Effector CD4-positive, alpha-beta T cell (primary cell): Measurements from ENCODE around the gene PIGH.
A peak's percentile ranks its signal among the peaks of the same experiment; 100 is the strongest.

Experiments
- DNase-seq: peaks from one replicate; pipeline ENCODE4 v3.0.0-alpha.2; 2020

Gene PIGH

GRCh38 chr14:67574156-67574555 lies 25.9 kb downstream of the PIGH start:
- DNase-seq = no peak

GRCh38 chr14:67573228-67574010 lies 26.6 kb downstream of the PIGH start:
- no peak for DNase-seq

GRCh38 chr14:67572608-67573007 lies 27.5 kb downstream of the PIGH start:
- no peak for DNase-seq

GRCh38 chr14:67571991-67572323 lies 28.1 kb downstream of the PIGH start:
- no peak for DNase-seq

- peak; percentile 57 for DNase-seq
These were observed 28.6 kb downstream of the PIGH start for GRCh38 chr14:67571275-67571990.

GRCh38 chr14:67570453-67570852 lies 29.6 kb downstream of the PIGH start:
- DNase-seq = no peak

- no peak for DNase-seq
These were observed 30.3 kb downstream of the PIGH start for GRCh38 chr14:67569651-67570290.

- no peak for DNase-seq
These were observed 30.9 kb downstream of the PIGH start for GRCh38 chr14:67569011-67569650.

GRCh38 chr14:67567654-67568053 lies 32.4 kb downstream of the PIGH start:
- no peak for DNase-seq

- no peak for DNase-seq
These were observed 33.2 kb downstream of the PIGH start for GRCh38 chr14:67566908-67567307.

- DNase-seq = no peak
These were observed 35.8 kb downstream of the PIGH start for GRCh38 chr14:67564236-67564635.

GRCh38 chr14:67562776-67563150 lies 37.3 kb downstream of the PIGH start:
- no peak for DNase-seq

- no peak for DNase-seq
These were observed 37.9 kb downstream of the PIGH start for GRCh38 chr14:67562025-67562775.

- no peak for DNase-seq
These were observed 40.4 kb downstream of the PIGH start for GRCh38 chr14:67559639-67560038.

GRCh38 chr14:67557656-67558055 lies 42.4 kb downstream of the PIGH start:
- no peak for DNase-seq

- DNase-seq = no peak
These were observed 43.0 kb downstream of the PIGH start for GRCh38 chr14:67557118-67557517.

GRCh38 chr14:67556671-67557070 lies 43.4 kb downstream of the PIGH start:
- no peak for DNase-seq

- DNase-seq = no peak
These were observed 44.5 kb downstream of the PIGH start for GRCh38 chr14:67555518-67556090.

GRCh38 chr14:67554341-67554740 lies 45.7 kb downstream of the PIGH start:
- no peak for DNase-seq

- no peak for DNase-seq
These were observed 46.5 kb downstream of the PIGH start for GRCh38 chr14:67553547-67553946.

GRCh38 chr14:67551940-67552339 lies 48.1 kb downstream of the PIGH start:
- DNase-seq = no peak

- DNase-seq = no peak
These were observed 48.9 kb downstream of the PIGH start for GRCh38 chr14:67551123-67551522.
